ENCODE measurements around the gene MYO5B.

Gene MYO5B

GRCh38 chr18:50056185-50056584 lies 138.8 kb downstream of the MYO5B start:
- Histone ChIP-seq H3K36me3 (ENCODE audit: control insufficient read depth, low read length) (no peaks in the 10 kb centered on the region), H3K4me2 (ENCODE audit: low read length) (no peak overlapping the region), H3K4me1 (ENCODE audit: control insufficient read depth, low read length) (no peaks in the 10 kb centered on the region), H3K79me2 (ENCODE audit: control insufficient read depth, low read length) (no peaks in the 10 kb centered on the region), H3K27me3 (ENCODE audit: control insufficient read depth, low read length) (peaks cover 3% of the 10 kb centered on the region; the same call in 1 of the 2 replicates), H3K9me3 (ENCODE audit: control insufficient read depth, insufficient read depth, low read length) (no peaks in the 10 kb centered on the region), H3K9me2 (replicated peaks; ENCODE audit: control insufficient read depth, low read length) (no peaks in the 10 kb centered on the region), H3F3A (ENCODE audit: control insufficient read depth, insufficient read depth) (no peaks in the 10 kb centered on the region), H3K27ac (ENCODE audit: low read depth, low read length) (no peak overlapping the region), H4K20me1 (ENCODE audit: control insufficient read depth, insufficient read depth, low read depth, low read length) (no peaks in the 10 kb centered on the region), H3K4me3 (ENCODE audit: low read length) (no peak overlapping the region)
- TF ChIP-seq CTCF (IDR thresholded peaks at IDR 0.05; ENCODE audit: low read depth, low read length, poor library complexity, severe bottlenecking) (no peak), EZH2phosphoT487 (IDR thresholded peaks at IDR 0.05; ENCODE audit: borderline replicate concordance, low read length) (no peak)

GRCh38 chr18:50055488-50055887 lies 139.5 kb downstream of the MYO5B start:
- no peaks in the 10 kb centered on the region for H3K9me2 ChIP-seq (replicated peaks; ENCODE audit: control insufficient read depth, low read length)
- no peaks in the 10 kb centered on the region for H4K20me1 ChIP-seq (ENCODE audit: control insufficient read depth, insufficient read depth, low read depth, low read length)
- no peaks in the 10 kb centered on the region for H3K4me1 ChIP-seq (ENCODE audit: control insufficient read depth, low read length)
- no peak overlapping the region for H3K4me2 ChIP-seq (ENCODE audit: low read length)
- H3K27me3 ChIP-seq (ENCODE audit: control insufficient read depth, low read length): peaks cover 3% of the 10 kb centered on the region; the same call in 1 of the 2 replicates
- no peaks in the 10 kb centered on the region for H3K79me2 ChIP-seq (ENCODE audit: control insufficient read depth, low read length)
- H3F3A ChIP-seq (ENCODE audit: control insufficient read depth, insufficient read depth): no peaks in the 10 kb centered on the region
- TF ChIP-seq EZH2phosphoT487 (IDR thresholded peaks at IDR 0.05; ENCODE audit: borderline replicate concordance, low read length): no peak
- no peak overlapping the region for H3K27ac ChIP-seq (ENCODE audit: low read depth, low read length)
- H3K4me3 ChIP-seq (ENCODE audit: low read length): no peak overlapping the region
- H3K9me3 ChIP-seq (ENCODE audit: control insufficient read depth, insufficient read depth, low read length): no peaks in the 10 kb centered on the region
- no peaks in the 10 kb centered on the region for H3K36me3 ChIP-seq (ENCODE audit: control insufficient read depth, low read length)

- H3K27me3 ChIP-seq (ENCODE audit: control insufficient read depth, low read length): 0 out of 2 replicates have a peak, but pooled peaks cover 3% of the 10 kb centered on the region
- no peaks in the 10 kb centered on the region for H4K20me1 ChIP-seq (ENCODE audit: control insufficient read depth, insufficient read depth, low read depth, low read length)
Observed at GRCh38 chr18:50053111-50053510, 141.8 kb downstream of the MYO5B start.

GRCh38 chr18:50051288-50051687 lies 143.7 kb downstream of the MYO5B start:
- no peaks in the 10 kb centered on the region for H3K9me3 ChIP-seq (ENCODE audit: control insufficient read depth, insufficient read depth, low read length)
- no peaks in the 10 kb centered on the region for H3K79me2 ChIP-seq (ENCODE audit: control insufficient read depth, low read length)
- H3K4me3 ChIP-seq (ENCODE audit: low read length): no peak overlapping the region
- no peak overlapping the region for H3K4me2 ChIP-seq (ENCODE audit: low read length)
- peak; percentile 18 for TF ChIP-seq CTCF (IDR thresholded peaks at IDR 0.05; ENCODE audit: low read depth, low read length, poor library complexity, severe bottlenecking)
- no peak for TF ChIP-seq EZH2phosphoT487 (IDR thresholded peaks at IDR 0.05; ENCODE audit: borderline replicate concordance, low read length)
- H3K9me2 ChIP-seq (replicated peaks; ENCODE audit: control insufficient read depth, low read length): no peaks in the 10 kb centered on the region
- no peak overlapping the region for H3K27ac ChIP-seq (ENCODE audit: low read depth, low read length)
- no peaks in the 10 kb centered on the region for H3K36me3 ChIP-seq (ENCODE audit: control insufficient read depth, low read length)
- H3F3A ChIP-seq (ENCODE audit: control insufficient read depth, insufficient read depth): no peaks in the 10 kb centered on the region
- no peaks in the 10 kb centered on the region for H3K27me3 ChIP-seq (ENCODE audit: control insufficient read depth, low read length)
- no peaks in the 10 kb centered on the region for H4K20me1 ChIP-seq (ENCODE audit: control insufficient read depth, insufficient read depth, low read depth, low read length)
- no peaks in the 10 kb centered on the region for H3K4me1 ChIP-seq (ENCODE audit: control insufficient read depth, low read length)

More at GRCh38 chr18:50053111-50053510, 141.8 kb downstream of the MYO5B start:
- no peak overlapping the region for H3K4me3 ChIP-seq (ENCODE audit: low read length)
- TF ChIP-seq EZH2phosphoT487 (IDR thresholded peaks at IDR 0.05; ENCODE audit: borderline replicate concordance, low read length) (no peak), CTCF (IDR thresholded peaks at IDR 0.05; ENCODE audit: low read depth, low read length, poor library complexity, severe bottlenecking) (no peak)
- H3K36me3 ChIP-seq (ENCODE audit: control insufficient read depth, low read length): no peaks in the 10 kb centered on the region
- no peaks in the 10 kb centered on the region for H3K9me2 ChIP-seq (replicated peaks; ENCODE audit: control insufficient read depth, low read length)
- H3K4me1 ChIP-seq (ENCODE audit: control insufficient read depth, low read length): no peaks in the 10 kb centered on the region
- H3K4me2 ChIP-seq (ENCODE audit: low read length): no peak overlapping the region
- H3K79me2 ChIP-seq (ENCODE audit: control insufficient read depth, low read length): no peaks in the 10 kb centered on the region
- no peaks in the 10 kb centered on the region for H3K9me3 ChIP-seq (ENCODE audit: control insufficient read depth, insufficient read depth, low read length)
- H3F3A ChIP-seq (ENCODE audit: control insufficient read depth, insufficient read depth): no peaks in the 10 kb centered on the region
- no peak overlapping the region for H3K27ac ChIP-seq (ENCODE audit: low read depth, low read length)

Data from DOHH2 (cell line).